GM21360 (cell line): ENCODE measurements around the gene CRIP3.

ENCODE experiments used
- ATAC-seq: cut with Tn5 transposase; IDR thresholded peaks from one replicate; pipeline ENCODE4 v1.9.1; 2021; ENCODE audit warnings: mild to moderate bottlenecking, moderate library complexity; ENCODE audit not compliant: unreplicated experiment

Gene CRIP3

DNA sequence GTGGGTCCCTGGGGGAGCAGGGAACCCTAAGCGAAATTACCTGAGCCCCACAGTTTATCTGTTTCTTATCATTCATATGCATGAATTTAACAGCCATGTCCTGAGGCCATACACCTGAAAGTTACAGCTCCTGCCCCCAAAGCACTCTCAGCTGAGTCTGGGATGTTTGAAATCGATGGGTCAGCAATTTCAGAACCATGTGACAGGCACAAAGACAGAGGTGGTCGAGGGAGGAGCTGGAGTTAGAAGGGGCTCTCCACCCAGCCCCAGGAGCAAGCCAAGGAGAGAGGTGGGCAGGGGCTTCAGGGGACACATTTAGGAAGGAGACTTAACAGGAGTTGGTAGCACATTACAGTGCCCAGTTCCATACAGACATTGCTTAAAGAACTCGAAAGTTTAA, 50.4 kb downstream of the CRIP3 start:
- ATAC-seq = no peak

- no peak for ATAC-seq
Measured at GRCh38 chr6:43257367-43258145, 51.1 kb downstream of the CRIP3 start.

- ATAC-seq = no peak
Measured at GRCh38 chr6:43256670-43257366, 51.8 kb downstream of the CRIP3 start.
